ENCODE data around the gene PRKAG1. TPM values are rescaled to one million over a fixed set of nuclear protein-coding genes. Genes with fewer than 3 reads are reported as not detected.

The PRKAG1 gene
- total RNA-seq, 4 donors from 2014 or later, result 34.7 to 46.6 (median 39.6) TPM

DNA sequence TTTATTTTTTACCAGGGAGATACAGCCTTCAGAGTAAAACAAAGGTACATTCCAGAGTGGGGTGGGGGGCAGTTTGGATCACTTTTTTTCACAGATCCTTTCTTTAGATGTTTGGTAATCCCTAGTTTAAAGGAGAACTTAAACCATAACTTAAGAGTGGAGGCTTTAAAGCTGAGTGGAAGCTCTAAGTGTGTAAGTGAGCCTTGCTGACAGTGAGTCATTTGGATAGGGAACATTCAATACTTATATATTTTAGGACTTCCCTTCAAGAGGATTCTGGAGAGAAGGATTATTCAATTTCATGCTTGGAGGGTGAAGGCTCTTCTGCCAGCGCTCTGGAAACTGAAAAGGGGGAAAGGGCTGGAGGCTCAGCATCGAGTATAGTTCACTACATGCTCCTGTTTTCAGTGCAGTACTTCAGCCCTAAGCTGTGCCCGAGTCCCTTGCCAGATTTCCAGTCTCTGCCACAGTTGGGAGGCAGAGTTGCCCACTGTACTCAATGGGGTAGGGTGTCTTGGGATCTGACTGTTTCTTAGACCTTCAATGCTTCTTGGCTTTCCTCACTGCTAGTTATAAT is 8.4 kb downstream of the PRKAG1 start:
- TF ChIP-seq CTCF (IDR thresholded peaks at IDR 0.05) (no peak), POLR2A (IDR thresholded peaks at IDR 0.05) (no peak)
- Histone ChIP-seq H3K4me3 (no peak overlapping the region), H3K36me3 (no peaks in the 10 kb centered on the region), H3K4me1 (no peaks in the 10 kb centered on the region), H3K27me3 (no peaks in the 10 kb centered on the region), H3K27ac (no peak overlapping the region), H3K9me3 (no peaks in the 10 kb centered on the region)
- DNase-seq, result no peak
- intact Hi-C loops (cut with DNase I; ENCODE audit: low total_unique reads), result no loop called here

GRCh38 chr12:49008943-49009342 is 9.6 kb downstream of the PRKAG1 start:
- intact Hi-C loops (cut with DNase I; ENCODE audit: low total_unique reads), result no loop called here
- no peak overlapping the region for H3K27ac ChIP-seq
- no peaks in the 10 kb centered on the region for H3K4me1 ChIP-seq
- no peak overlapping the region for H3K4me3 ChIP-seq
- H3K27me3 ChIP-seq, result no peaks in the 10 kb centered on the region
- no peaks in the 10 kb centered on the region for H3K36me3 ChIP-seq
- no peak for TF ChIP-seq CTCF (IDR thresholded peaks at IDR 0.05)
- no peak for TF ChIP-seq POLR2A (IDR thresholded peaks at IDR 0.05)
- H3K9me3 ChIP-seq, result no peaks in the 10 kb centered on the region
- no peak for DNase-seq

DNA sequence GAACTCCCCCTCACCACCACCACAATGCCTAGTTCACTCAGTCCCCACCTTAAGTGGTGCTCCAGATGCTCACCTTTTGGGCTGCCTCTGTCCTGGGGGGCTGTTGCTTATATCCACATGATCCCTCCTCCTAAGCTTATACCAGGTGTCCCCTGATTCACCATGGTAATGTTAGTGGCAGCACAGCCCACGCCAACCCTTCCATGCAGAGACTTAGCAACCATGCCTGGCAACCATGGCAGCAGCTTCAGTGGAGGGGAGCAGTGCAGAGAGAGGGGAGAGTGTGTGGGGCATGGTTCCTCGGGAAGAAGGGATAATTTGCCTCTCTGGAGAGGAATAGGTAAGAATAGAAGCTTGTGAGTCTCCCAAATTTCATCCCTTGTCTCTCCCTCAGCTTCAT is 18.2 kb downstream of the PRKAG1 start:
- Histone ChIP-seq H3K27ac (no peak overlapping the region), H3K27me3 (peaks cover 24 to 33% of the 10 kb centered on the region in 2 donors), H3K9me3 (no peaks in the 10 kb centered on the region), H3K4me1 (peaks cover 0 to 25% of the 10 kb centered on the region in 2 donors), H3K36me3 (no peaks in the 10 kb centered on the region), H3K4me3 (no peak overlapping the region)
- TF ChIP-seq POLR2A (IDR thresholded peaks at IDR 0.05) (no peak), CTCF (IDR thresholded peaks at IDR 0.05) (no peak)
- DNase-seq, result no peak
- intact Hi-C loops (cut with DNase I; ENCODE audit: low total_unique reads), result no loop called here

- Histone ChIP-seq H3K27me3 (peaks cover 31 to 36% of the 10 kb centered on the region in 2 donors), H3K36me3 (no peaks in the 10 kb centered on the region), H3K9me3 (no peaks in the 10 kb centered on the region), H3K4me3 (peak within 1 kb of the TSS in 1 of 2 donors; percentile 30), H3K27ac (no peak within 1 kb of the TSS), H3K4me1 (peaks cover 0 to 31% of the 10 kb centered on the region in 2 donors)
- no peak for DNase-seq
- TF ChIP-seq POLR2A (IDR thresholded peaks at IDR 0.05) (no peak), CTCF (IDR thresholded peaks at IDR 0.05) (no peak)
- intact Hi-C loops (cut with DNase I; ENCODE audit: low total_unique reads), result no loop called here
Observed at GRCh38 chr12:48999371-49000131, 19.0 kb downstream of the PRKAG1 start, which contains the start of gene DDN. TSS of gene DDN (minus strand) at chr12:48999375. CDS start at chr12:48999287, 88 bp downstream.
